ENCODE measurements around the gene TET3. TPM values are rescaled to one million over a fixed set of nuclear protein-coding genes. Genes with fewer than 3 reads are reported as not detected.
A peak's percentile ranks its signal among the peaks of the same experiment; 100 is the strongest.

TET3 gene
- total and polyA plus RNA-seq, 9 of the 15 experiments (the other 6 are each of a cell fraction or from before 2014, with no cell fraction given), result 0.35 to 16.3 (median 5.5) TPM

- TF ChIP-seq, protein P1, sequence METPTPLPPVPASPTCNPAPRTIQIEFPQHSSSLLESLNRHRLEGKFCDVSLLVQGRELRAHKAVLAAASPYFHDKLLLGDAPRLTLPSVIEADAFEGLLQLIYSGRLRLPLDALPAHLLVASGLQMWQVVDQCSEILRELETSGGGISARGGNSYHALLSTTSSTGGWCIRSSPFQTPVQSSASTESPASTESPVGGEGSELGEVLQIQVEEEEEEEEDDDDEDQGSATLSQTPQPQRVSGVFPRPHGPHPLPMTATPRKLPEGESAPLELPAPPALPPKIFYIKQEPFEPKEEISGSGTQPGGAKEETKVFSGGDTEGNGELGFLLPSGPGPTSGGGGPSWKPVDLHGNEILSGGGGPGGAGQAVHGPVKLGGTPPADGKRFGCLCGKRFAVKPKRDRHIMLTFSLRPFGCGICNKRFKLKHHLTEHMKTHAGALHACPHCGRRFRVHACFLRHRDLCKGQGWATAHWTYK (CRISPR knock-in tag; IDR thresholded peaks at IDR 0.05), result no peak
- TF ChIP-seq HMG20B (CRISPR knock-in tag; IDR thresholded peaks at IDR 0.05) (no peak), SAP30 (IDR thresholded peaks at IDR 0.05; ENCODE audit: borderline replicate concordance, insufficient read depth, low read depth, low read length, poor library complexity, severe bottlenecking) (no peak), PRDM10 (IDR thresholded peaks at IDR 0.05; ENCODE audit: partially characterized antibody) (no peak), C11orf30 (IDR thresholded peaks at IDR 0.05; ENCODE audit: low read depth) (peak; percentile 83), CGGBP1 (CRISPR knock-in tag; IDR thresholded peaks at IDR 0.05) (no peak), NFE2L1 (tag; IDR thresholded peaks at IDR 0.05; ENCODE audit: borderline replicate concordance, low read depth) (no peak), PHB2 (IDR thresholded peaks at IDR 0.05; ENCODE audit: low read depth) (no peak), MAFK (IDR thresholded peaks at IDR 0.05; ENCODE audit: low read length) (peak; percentile 21; the same call in 1 of the 2 replicates)
- TF ChIP-seq, protein P2, sequence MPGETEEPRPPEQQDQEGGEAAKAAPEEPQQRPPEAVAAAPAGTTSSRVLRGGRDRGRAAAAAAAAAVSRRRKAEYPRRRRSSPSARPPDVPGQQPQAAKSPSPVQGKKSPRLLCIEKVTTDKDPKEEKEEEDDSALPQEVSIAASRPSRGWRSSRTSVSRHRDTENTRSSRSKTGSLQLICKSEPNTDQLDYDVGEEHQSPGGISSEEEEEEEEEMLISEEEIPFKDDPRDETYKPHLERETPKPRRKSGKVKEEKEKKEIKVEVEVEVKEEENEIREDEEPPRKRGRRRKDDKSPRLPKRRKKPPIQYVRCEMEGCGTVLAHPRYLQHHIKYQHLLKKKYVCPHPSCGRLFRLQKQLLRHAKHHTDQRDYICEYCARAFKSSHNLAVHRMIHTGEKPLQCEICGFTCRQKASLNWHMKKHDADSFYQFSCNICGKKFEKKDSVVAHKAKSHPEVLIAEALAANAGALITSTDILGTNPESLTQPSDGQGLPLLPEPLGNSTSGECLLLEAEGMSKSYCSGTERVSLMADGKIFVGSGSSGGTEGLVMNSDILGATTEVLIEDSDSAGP (CRISPR knock-in tag; IDR thresholded peaks at IDR 0.05), result no peak
- TF ChIP-seq, protein P3, sequence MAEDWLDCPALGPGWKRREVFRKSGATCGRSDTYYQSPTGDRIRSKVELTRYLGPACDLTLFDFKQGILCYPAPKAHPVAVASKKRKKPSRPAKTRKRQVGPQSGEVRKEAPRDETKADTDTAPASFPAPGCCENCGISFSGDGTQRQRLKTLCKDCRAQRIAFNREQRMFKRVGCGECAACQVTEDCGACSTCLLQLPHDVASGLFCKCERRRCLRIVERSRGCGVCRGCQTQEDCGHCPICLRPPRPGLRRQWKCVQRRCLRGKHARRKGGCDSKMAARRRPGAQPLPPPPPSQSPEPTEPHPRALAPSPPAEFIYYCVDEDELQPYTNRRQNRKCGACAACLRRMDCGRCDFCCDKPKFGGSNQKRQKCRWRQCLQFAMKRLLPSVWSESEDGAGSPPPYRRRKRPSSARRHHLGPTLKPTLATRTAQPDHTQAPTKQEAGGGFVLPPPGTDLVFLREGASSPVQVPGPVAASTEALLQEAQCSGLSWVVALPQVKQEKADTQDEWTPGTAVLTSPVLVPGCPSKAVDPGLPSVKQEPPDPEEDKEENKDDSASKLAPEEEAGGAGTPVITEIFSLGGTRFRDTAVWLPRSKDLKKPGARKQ (CRISPR knock-in tag; IDR thresholded peaks at IDR 0.05), result no peak
- TF ChIP-seq, protein P4, sequence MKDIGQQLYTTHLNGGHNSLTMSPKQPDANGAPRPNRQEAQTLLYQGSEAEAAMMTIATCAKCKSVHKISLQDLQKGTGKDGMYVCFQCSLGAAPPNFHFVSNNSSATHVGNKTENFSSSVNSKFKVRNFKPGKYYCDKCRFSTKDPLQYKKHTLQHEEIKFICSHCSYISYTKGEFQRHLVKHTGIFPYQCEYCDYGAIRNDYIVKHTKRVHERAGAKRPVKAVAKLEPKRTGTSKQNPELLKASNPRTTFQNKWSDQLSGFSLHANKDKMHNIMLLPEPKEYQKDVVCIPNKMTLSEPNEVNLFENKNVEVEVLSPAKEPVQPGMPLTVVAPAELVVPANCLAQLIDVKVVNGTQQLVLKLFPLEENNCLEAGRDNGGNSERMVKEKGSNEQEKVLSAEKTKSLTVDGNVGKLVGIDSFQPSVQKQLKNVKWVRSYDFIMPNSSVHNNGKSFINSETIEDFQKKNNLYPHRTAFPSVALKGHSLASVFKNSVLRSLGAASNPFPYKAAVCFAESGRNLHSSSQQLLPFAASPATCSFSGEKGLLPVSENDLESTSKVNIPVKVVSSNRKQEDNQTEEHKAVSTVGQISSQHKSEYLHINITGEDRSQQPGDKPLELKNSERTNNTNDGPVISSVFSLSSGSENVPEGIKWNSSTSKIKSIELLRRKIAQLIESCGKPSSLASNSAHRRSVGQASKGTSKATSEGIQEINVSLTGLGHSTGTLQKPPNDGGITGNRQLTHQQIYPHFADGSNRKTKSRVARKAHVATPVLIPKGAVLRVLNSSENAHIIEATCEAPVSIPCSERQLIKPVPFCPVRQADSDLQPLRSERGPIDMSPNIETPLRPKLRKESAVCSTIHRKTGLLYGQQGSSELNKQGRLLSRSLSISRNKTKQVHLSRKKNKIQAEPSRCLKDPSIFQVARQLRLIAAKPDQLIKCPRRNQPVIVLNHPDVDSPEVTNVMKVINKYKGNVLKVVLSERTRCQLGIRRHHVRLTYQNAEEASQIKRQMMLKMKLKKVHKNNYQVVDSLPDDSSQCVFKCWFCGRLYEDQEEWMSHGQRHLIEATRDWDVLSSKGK (CRISPR knock-in tag; IDR thresholded peaks at IDR 0.05), result no peak
Observed at GRCh38 chr2:74003494-74004211, 18.9 kb downstream of the TET3 start (continued).

Data from K562 (cell line).